GM18867 (cell line): Measurements from ENCODE around the gene SCNM1.

Experiments used
- ATAC-seq: cut with Tn5 transposase; IDR thresholded peaks from one replicate; pipeline ENCODE4 v1.9.1; 2021; ENCODE audit warnings: mild to moderate bottlenecking, moderate library complexity; ENCODE audit not compliant: unreplicated experiment

Gene SCNM1

GRCh38 chr1:151165738-151166504 is at the start of gene SCNM1, which contains the start of gene LYSMD1:
SCNM1 (plus strand) TSS chr1:151166144; CDS start chr1:151166153, 9 bp downstream.
LYSMD1 (minus strand) TSS chr1:151165902; CDS start chr1:151165258, 644 bp downstream.
- peak; percentile 84 for ATAC-seq

DNA sequence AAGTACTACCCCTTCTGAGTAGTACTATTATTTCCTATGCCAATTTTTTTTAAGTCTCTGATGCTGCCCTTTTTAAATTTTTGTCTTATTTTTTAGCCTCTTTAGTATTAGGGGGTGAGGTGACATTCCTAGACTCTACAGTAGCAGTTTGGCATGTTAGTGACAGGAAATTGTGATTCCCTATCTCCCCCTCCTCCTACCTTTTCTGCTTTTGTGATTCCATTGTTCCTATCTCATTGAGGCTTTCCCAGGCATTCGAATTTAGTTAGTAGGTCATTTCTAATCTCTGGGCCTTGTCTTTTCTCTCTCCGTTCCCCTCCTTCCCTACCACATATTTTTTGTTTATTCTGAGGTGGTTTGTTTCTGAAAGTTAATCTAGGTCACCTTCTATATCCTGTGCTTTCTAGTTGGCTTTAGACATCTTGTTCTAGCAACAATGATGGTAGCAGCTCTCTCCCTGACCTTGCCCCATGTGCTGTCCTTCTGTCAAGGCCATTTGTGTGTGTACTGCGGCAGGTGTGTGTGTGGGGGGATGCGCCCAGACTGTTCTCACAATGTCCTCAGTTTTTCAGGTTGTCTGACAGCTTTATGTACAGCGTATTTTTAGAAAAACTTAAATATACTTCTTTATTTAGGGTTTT is 41.1 kb upstream of the SCNM1 start:
- ATAC-seq, result no peak

- ATAC-seq, result no peak
Measured at GRCh38 chr1:151128800-151129199, 37.1 kb upstream of the SCNM1 start.

DNA sequence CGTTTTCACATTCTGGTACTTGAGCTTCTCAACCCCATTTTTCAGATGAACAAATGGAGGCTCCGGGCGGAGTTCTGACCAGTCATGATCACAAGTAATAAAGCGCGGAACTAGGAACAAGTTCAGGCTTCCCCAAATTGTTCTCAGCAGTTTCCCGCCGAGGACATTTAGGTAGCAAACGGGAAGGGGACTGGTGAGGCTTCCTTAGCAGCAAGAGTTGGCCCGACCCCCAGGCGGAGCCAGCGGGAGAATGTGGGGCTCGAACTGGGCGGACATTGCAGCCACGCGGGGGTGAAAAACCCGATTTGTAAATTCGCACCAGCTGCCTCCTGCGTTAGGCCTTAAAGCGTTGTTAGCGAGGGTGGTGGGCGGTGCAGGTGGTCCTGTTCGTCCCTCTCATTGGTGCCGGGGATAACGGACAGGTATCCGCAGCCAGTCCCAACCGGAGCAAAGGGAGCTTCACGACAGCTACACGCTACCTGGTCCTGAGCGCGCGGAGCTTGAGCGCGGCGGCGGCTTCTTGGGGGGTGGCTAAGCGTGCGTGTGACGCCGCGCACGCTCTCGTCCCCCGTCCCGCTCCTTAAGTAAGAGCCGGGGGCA is 34.9 kb upstream of the SCNM1 start:
- ATAC-seq, result no peak

- no peak for ATAC-seq
Measured at GRCh38 chr1:151131701-151132334, 34.1 kb upstream of the SCNM1 start.

DNA sequence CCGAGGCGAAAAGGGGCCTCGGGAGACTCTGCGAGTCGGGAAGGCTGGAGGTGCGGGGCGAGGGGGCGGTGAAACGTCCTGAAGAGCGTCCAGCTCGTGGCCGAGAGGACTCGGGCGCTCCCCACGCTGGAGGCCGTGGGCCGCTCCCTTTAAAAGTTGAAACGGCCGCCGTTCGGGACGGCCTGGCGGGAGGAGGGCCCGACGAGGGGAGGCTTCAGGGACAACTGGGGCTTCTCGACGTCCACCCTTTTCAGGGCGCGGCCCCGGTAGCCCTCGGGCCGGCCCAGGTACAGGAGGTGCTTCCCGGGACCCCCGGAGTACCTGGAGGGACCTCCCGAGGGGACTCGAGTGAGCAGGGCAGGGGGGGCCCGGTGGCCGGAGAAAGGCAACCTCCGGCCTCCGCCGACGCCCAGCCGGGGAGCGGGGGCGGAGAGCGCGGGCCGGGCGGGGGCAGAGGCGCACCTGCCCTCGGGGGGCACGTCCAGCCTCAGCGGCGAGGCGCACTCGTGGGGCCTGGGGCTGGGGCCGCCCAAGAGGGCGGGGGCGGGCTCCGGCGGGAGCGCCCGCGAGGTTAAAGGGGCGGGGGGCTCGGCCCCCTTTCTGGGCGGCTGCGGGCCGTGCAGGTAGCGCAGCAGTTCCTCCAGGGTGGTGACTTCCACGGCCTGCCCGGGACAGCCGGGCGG is 33.5 kb upstream of the SCNM1 start:
- no peak for ATAC-seq

GRCh38 chr1:151133018-151133806 is 32.7 kb upstream of the SCNM1 start:
- ATAC-seq, result no peak

DNA sequence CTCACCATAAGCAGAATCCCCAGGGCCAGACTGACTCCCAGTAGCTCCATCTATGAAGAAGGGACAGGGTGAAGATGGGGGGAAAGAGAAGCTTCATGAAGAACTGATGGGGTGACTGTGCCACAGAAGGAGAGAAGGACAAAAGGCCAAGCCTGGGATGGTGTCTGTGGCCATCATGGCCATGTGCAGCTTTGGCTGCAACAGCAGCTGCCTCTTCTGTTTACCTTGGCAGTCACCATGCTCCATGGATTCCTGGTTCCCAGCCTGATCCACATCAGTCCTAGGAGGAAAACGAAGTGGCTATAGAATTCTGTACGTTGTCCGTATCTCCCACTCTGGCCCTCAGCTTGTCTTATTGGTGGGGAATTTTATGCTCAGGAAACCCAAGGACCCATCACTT is 31.5 kb upstream of the SCNM1 start:
- ATAC-seq, result no peak

DNA sequence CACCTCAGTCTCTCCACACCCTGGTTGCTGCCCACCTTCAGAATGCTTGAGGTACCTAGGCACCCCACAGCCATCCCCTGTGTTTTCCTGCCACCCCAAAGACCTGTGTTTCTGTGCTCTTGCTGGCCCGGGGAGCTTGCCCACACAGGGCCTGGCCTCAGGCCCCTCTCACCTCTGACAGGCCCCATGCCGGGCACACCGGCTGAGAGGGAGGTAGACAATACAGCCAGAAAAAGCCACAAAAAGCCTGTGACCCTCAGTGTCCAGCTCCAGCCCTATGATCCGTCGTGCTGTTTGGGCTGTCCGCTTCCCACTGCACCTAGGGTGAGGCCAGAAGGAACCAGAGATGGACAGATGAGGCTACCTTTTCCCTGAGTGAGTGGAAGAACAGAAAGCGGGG is 31.0 kb upstream of the SCNM1 start:
- ATAC-seq, result no peak

DNA sequence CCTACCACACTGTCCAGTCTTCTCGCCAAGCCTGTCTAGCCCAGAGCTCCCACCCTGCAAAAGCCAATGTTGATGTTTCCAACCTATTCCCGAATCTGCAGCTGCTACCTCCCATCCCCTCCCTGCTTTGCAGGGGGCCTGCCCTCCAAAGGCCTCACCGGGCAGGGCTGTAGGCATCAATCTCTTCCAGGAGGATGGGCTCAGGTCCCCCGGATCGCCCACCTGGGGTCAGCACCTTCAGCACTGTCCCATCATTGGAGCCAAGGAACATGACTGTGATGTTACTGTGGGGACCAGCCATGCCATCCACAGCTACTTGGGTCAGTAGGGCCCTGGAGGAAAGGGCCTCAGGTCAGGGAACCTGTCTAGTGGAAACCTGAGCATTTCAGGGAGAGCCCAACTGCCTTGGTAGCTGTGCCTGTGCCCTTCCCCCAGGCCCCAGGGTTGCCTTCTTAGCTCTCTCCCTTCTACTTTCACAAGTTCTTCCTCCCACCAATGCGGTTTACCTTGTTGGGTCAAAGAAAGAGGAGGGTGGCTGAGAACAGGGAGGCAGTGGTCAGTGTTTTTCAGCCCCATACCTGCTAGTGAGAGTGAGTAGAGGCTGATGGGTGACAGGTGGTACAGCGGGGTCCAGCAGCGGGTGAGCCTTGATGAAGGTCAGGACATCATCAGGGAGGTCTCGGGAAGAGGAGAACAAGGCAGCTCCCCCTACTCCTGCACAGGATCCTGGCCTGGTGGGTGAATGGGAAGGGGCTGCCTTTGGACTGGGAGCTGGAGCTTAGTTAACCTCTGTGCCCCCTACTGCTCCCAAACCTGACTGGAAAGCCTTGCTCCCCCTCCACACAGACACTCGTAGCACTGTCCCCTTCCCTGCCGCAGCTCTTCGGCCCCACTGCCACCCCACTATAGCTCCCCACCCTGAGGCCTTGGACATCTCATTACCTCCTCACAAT is 30.2 kb upstream of the SCNM1 start:
- no peak for ATAC-seq

GRCh38 chr1:151137789-151138188 is 28.2 kb upstream of the SCNM1 start:
- no peak for ATAC-seq

DNA sequence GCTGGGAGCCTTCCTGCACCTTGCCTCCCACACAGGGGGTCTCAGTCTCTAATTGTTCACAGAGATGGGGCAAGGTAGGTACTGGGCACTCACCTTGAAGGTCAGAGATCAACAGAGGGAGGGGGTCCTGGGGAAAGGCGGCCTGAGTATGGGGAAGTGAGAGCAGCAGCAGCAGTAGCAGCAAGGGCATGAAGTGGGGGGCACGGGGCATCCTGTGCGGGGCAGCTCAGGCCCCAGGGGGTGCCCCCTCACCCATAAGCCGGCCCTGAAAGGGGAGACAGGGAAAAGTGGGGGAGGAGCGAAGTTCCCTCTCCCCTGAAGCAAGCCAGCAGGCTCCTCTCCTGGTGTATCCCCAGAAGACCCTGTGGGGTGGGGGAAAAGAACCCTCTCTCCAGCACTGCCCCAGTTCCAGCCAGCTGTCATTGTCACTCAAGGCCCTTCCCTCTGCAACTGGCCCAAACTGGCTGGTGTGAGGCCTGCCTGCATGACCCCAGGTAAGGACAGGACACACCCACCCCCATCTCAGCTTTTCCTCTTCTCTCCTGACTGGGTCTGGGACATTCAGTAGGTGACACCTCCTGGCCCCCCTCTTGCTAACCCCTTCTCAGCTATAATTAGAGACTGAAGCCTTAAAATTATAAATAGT is 23.4 kb upstream of the SCNM1 start:
- ATAC-seq, result no peak

DNA sequence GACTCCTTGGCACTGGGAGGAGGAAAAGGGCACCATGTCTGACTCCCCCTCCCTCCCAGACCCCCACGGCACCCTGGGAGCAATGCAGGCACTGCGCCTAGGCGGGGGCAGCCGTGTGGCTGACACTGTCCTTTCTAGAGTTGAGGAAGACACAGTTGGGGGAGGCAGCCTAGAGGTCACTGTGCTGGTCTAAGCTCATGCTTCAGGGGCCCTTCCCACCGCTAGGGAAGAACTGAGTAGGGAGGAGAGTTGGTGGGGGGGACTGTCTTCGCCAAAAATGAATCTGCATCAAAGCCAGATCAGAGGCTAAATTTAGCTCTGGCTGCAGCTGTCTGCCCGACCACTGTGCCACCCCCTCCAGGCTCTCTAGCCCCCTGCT is 22.9 kb upstream of the SCNM1 start:
- no peak for ATAC-seq

- no peak for ATAC-seq
Measured at GRCh38 chr1:151143986-151144385, 22.0 kb upstream of the SCNM1 start.

DNA sequence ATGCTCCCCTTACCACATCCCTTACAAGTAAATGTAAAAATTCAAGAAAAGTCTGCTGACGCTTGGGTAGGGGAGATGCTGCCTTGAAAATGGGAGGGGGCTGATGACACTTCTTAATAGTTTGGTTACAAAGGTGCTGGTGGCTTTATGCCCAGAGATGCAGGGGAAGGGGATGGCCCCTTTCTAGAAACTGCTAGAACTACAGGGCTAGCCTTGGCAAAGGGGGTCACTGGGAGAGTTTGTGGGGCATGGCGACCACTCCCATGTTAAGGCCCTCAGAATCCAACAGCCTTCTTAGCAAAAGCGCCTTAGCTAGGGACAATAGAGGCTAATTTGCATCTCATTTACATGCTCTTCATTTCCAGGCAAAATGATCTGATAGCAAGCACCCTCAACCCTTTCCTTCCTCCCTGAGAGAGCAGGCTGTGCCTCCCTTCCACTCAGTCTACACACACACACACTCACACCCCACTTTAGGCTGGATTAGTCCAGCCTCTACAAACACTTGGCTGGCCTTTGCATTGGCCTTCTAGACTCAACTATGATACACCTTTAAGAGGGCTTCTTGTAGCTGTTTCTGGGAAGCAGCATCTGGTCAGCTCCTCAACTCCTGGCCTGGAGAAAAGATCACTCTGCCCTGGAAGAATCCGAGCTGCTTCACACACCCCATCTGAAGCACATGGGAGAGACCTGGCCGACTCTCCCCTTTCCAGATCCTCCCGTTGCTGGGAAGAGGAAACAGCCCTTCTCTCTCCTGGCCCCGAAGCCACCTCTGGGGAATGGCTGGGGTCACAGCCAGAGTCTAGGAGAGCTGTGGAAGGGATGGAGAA is 21.3 kb upstream of the SCNM1 start:
- ATAC-seq, result no peak

DNA sequence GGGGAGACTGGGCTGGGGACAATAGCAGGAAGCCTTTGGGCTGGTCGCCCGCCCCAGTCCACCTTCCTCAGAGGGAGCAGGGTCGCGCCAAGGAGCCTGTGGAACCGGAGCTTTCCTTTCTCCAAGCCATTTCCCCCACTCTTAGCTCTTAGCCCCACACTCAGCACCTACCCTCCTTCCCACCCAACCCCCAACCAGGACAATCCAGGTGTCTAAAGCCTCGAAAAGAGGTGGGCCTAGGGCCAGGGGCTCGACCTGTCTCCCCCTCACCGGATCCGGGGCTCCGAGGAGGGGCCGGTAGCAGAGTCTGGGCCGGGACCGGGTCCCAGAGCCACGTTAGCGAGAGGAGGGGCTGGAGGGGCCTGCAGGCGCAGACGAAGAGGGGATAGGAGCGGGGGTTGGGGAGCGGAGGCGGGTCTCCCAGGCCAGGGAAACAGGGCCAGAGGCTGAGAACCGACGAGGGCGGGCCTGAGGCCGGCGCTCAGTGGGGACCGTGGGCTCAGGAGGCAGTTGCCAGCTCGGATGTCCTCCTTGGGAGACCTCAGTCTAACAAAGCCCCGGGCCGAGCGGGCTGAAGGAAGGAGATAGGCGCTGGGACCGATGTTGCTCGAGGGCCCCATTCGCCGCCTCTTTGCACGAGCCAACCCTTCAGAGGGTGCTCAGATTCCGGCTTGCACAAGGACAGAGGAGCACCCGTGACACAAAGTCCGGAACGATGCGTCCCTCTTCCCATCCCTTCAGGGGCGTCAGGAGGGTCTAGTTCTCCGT is 20.5 kb upstream of the SCNM1 start:
- no peak for ATAC-seq

GRCh38 chr1:151146072-151146411 is 19.9 kb upstream of the SCNM1 start:
- ATAC-seq, result peak; percentile 7
